Dermis blood vessel endothelial cell (primary cell): Measurements from ENCODE around the gene ABCA6. TPM values are rescaled to one million over a fixed set of nuclear protein-coding genes. Genes with fewer than 3 reads are reported as not detected.
"Not testable (repeated sequence)": the region's sequence is repeated elsewhere in the genome, so short reads cannot be mapped to it uniquely, and the experiment has no call there.

Source experiments
- DNase-seq: peaks from one replicate; pipeline ENCODE4 v3.0.0; 2010
- total RNA-seq: library from RNA; depleted of rRNA; stranded (reverse); fragments of >200 nt; gene quantifications from 2 replicates; pipeline ENCODE4 v1.2.3, GENCODE V29; 2014

Gene ABCA6
- total RNA-seq, 1 donor from 2014 or later, result 15.7 TPM

DNA sequence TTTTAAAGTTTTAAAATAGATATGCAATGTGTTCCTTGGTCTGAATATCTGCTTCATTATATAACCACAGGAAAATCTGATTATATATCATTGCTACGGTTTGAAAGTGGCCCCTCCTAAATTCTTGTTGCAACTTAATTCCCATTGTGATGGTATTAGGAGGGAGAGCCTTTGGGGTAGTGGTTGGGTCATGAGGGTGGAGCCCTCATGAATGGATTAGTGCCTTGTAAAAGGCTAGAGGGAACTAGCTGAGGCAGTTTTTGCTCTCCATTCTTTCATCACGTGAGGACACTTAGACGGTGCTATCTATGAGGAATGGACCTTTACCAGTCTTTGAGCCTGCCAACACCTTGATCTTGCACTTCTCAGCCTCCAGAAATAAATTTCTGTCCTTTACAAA lies 7.6 kb downstream of the ABCA6 start:
- no peak for DNase-seq

DNA sequence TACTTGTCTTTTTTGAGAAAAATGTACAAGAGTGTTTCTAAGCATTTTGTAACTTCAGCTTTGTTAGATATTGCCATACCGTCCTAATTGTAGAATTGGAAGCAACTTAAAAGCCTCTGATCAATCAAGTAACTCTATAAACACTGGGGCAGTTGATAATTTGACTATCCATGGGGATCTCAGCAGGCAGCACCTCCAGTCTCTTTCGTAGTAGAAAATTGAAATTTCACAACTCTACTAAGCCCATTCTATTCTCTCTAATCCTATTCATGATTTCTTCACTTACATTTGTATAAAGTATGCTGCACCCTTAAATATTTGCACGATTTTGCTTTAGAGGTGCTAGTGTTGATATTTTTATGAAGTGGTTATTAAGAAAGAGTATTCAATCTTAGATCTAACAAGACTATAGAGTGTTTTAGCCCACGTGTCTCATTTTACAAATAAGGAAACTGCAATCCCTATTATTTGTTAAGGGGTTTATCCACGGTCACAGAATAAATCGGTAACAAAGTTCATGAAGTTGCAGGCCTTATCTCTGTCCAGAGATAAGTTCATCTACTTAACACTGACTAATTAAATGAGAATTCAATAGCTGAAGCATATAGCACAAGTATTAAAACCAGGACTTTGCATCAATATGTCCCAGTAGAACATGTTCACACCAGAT lies 10.9 kb downstream of the ABCA6 start:
- no peak for DNase-seq

DNA sequence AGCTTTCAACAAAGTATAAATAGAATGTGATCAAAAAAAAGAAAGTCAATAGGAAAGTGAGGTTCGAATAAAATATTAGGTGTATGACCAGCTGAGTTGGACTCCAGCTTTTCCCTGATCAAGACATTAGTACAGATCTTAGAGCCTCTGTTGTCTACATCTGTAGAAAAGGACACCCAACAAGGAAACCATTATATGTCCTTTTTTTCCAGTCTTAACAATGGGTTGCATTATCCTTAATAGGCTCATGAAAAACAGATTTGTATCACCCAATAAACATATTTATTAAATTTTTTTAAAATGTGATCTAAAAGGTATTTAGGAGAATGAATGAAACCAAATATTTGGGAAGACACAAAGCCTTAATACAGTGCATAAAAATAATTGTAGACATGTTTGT lies 18.1 kb downstream of the ABCA6 start:
- no peak for DNase-seq

DNA sequence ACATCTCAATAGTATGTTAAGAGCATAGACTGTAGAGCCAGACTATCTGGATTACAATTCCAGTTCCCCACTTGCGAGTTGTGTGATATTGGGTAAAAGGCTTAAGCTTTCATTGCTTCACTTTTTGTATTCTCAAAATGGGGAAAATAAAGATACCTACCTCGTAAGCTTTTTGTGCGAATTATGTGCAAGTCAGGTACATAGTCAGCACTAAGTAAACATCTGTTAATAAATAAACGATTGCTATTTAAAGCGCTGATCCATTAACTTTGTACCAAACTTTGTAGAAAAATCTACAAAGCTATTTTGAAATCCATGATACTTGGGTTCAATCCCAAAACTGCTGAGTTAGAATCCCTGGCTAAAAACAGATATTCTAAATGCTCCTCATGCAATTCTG lies 19.6 kb downstream of the ABCA6 start:
- no peak for DNase-seq

DNA sequence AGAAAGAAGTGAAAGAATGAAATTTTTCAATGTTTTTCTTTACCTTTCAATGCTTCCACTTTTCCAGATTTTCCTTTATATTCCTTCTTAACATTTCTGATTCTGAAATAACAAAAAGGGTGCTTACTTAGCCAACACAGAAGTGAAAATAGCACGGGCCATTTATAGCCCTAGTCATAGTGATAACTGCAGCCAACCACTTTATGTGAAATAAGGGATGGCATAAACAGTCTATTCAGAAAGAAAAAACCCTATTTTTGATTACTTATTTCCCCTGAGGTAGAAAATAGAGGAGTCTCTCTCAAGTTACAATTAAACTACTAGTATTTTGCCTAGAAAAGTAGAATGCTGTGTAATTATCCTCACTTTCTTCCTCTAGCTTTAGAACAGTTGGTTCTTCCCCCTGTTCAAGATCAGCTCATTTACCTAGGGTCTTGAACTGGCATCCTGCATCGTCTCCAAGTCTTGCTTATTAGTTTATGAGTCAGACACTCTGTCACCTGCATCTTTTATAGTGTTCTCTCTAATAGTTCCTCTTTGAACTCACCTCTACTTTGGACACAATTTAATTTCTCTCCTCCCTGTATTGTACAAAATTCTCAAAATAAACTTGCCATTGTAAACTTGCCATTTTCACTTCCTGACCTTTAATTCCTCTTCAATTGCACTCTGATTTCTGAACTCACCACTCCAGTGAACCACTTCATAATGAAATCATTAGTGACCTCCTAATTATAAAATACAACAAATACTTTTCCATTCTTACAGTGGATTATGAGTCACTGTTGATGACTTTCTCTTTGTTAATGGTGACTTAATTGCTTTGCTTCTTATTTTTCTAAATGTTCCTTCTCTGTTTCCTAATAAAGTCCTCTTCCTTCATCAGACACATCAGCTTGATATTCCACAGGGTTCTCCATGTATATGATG lies 23.6 kb downstream of the ABCA6 start:
- peak; percentile 19 for DNase-seq

DNA sequence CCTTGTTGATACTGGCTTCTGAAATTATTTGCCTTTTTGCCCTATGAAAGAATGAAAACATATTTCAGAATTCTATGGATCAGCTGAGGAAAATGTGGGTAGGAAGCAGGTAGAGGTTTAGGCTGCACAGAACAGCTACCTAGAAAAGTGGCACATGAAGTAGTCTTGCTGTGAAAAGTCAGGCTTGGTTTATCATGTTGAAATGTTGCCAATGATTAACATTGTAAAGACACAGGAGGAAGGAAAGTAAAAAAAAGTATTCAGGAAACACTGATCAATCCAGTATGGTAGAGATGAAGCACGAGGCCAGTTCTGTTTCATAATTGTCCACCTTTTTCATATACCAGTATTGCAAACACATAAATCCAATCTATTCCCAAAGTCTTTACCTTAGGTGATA lies 29.9 kb downstream of the ABCA6 start:
- DNase-seq, result peak; percentile 17

DNA sequence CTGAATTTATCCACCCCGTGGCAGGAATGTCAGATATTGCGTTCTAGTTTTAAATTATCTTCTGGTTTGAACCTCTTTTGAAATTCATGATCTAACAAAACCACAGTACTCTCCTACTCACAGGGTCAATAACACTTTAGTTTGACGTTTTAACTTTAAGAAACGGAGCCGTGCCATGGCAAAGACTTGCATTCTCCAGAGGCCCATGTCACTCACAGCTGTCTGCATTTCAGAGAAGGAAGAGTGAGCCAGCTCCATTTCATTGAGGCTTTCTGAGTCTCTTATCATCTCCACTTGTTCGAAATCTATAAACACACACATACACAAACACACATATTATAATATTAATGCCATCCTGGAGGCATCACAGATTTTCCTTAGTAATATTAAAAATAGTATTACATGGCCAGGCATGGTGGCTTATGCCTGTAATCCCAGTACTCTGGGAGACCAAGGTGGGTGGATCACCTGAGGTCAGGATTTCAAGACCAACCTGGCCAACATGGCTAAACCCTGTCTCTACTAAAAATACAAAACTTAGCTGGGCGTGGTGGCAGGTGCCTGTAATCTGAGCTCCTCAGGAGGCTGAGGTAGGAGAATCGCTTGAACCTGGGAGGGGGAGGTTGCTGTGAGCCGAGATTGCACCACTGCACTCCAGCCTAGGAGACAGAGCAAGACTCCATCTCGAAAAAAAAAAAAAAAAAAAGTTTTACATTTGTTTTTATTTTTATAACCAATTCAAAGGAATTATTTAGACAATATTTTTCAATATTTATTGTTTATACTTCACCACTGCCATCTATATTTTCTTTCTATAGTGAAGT lies 35.6 kb downstream of the ABCA6 start:
- DNase-seq, result no peak

DNA sequence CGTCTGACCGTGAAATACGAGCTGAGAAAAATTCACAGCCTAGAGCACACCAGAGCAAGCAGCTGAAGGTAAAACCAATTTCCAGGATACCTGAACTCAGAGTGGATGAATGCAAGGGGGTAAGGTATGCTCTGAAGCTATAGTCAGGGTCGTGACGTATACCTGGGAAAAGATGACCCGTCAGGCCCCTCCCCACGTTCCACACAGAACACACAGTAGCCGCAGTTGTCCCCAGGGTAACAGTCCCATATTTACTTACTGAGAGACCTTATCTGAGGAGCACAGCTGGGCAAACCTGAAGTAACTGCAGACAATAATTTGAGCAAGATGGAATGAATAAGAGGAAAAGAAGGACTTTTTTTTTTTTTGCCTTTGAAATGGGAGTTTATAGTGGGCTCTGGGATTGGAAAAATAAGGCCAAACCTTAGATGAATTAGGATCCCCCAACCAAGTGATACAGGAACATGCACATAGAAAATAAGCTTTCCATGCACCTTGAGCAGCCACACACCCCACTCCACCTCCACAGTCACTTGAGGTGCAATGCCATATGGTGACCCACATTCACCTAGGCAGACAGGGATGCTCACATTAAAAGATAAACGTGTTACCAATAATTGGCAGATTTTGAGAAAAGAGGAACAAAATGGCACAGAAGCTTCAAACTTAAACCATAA lies 38.0 kb downstream of the ABCA6 start:
- no peak for DNase-seq

DNA sequence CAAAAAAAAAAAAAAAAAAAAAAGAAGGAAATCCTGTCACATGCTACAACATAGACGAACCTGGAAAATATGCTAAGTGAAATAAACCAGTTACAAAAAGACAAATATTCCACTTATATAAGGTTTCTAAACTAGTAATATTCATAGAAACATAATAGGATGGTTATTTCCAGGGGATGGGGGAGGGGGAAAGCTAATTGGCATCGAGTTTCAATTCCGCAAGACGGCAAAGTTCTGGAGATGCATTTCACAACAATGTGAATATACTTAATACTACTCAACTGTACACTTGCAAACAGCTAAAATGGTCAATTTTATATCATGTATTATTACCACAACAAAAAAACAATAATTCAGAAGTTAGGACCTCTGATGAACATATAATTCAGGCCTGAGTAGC lies 43.1 kb downstream of the ABCA6 start:
- no peak for DNase-seq

DNA sequence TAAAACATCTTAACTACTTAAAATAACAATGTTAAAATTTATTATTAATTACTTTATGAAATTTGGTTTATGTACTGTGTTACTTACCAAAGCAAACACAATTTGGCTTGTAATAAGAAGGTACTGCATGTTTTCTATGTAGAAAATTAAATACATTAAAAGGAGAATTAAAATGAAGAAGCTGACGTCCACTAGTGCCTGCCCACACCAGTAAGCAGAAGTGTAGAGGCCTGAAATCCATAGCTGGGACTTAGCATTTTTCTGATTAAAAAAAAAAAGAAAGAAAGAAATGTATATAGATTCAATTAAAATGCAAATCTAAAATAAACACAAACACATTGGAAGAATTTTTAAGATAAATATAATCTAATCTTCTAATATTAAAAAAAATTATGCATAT lies 45.2 kb downstream of the ABCA6 start:
- no peak for DNase-seq

DNA sequence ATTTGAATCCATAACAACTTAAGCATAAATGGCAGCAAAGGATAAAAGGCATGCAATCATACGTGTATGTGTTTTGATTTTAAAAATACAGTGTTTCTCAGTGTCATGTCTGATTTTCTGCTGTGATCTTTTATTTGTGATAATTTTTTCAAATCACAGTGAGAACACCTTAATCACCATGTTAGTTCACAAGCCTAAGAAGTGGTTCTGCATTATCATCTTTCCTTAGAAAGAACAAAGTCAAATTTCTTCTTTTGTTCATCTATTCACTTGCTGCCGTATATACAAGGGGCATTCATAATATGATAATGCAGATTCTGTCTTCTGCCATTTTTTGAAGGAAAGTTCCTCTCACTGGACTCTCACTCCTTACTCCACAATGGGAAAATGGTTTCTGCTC lies 47.7 kb downstream of the ABCA6 start:
- DNase-seq, result no peak

DNA sequence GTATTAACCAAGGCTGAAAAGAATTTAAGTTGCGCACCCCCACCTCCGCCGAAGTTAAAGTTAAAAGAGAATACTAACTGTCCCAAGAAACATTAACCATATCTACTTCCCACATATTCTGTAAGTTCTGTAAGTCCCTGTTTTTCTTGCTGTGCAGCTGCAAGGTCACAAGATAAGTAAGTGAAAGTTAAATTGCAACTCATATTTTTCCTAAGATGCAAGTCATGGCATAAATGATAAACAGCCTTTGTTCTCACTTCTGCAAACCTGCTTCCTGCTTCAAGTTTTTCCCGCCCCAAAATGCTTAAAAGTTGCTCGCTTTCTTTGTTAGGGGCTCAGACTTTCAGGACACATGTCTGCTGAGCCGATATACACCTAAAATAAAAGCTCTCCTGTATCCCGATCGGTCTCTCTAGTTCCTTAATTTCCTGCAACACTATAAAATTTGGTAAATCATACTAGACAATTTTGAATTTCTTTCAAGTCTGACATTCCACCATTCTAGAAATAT lies 48.4 kb downstream of the ABCA6 start:
- DNase-seq, result peak; percentile 47

DNA sequence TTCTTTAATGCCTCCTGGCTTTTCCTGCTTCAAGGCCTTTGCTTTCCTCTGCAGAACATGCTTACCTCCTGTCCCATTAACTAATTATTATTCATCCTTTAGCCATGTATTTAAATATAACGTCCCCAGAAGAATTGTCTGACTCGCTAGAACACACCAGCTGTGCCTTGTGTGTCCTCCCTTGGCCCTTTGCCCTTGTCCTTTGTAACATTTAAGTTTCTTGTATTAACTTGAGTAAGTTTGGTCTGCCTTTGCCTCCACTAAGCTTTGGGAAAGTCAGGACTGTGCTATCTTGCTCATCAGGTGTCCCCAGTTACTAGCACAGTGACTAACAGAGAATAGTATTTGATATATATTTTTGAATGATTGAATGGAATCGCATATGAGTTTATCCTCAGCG lies 51.3 kb downstream of the ABCA6 start:
- DNase-seq, result no peak

DNA sequence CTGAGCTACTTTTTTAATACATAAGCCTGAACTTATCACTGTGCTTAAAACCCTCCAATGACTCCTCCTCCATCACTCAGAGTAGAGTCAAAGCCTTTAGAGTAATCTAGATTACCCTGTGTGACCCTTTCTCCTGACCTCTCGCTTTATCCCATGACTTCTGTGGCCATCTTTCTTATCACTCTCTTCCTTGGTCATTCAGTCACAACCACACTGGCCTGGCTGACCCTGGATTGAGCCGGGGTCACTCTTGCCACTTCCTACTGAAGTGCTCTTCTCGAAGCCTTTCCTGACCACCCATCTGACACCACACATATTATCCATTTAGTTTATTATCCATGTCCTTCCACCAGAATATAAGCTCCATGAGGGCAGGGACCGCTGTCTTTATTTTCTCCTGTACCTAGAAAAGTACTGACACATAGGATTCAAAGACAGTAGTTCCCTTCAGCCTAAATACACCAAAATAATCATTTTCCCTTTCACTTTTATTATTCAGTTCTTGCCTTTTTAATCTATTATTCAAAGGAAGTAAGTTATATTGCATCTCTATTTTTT lies 53.0 kb downstream of the ABCA6 start:
- DNase-seq, result no peak

DNA sequence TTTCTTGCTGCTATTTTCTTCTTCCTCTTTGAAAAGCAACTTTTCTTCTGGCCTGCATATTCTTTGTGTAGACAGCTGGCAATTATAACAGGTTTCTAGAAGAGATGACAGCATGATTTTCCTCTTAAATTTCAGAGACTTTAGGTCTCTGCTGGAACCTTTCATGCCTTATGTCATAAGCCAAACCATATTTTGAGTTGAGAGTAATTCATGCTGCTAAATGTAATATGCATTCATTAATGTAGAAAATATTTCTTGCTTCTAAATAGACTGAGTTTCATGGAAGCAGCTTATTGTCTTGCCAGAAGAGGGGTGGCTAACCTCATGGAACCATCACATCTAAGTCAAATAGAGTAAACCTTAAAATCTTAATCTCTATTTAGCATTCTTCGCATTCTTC lies 55.1 kb downstream of the ABCA6 start:
- no peak for DNase-seq

DNA sequence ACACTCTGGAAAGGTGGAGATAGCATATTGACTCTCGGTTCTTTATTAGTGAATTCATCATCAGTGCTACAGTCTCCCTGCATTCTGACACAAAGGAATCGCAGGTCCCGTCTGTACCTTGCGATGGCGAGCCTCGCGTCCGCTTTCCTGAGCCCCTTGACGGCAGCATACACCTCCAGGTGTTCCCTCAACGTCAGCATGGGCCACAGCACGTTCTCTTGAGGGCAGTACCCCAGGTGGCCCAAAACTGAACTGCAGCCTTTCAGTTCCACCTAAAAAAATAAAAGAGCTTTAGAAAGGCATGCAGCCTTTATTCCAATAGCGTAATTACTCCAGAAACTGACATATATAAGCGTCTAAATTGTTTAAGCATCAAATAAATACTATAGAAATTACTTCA lies 56.8 kb downstream of the ABCA6 start:
- DNase-seq, result peak; percentile 29

DNA sequence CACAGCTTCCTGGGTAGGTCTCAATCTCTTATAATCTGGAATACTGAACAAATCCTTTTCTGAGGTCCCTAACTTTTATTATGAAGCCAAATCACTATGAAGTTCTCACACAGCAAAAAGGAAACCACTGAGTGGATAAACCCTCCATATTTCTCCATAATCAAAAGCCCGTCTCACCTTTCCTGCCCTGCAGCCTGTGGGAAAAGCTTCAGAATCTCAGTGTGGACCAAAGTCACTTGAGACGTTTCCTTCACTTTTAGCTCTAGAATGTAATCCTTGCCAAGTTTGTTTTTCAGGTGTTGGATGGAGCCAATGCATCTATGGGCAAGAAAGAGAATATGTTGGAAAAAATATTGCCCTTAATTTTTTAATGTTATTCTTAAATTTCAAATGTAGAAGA lies 59.0 kb downstream of the ABCA6 start:
- no peak for DNase-seq

DNA sequence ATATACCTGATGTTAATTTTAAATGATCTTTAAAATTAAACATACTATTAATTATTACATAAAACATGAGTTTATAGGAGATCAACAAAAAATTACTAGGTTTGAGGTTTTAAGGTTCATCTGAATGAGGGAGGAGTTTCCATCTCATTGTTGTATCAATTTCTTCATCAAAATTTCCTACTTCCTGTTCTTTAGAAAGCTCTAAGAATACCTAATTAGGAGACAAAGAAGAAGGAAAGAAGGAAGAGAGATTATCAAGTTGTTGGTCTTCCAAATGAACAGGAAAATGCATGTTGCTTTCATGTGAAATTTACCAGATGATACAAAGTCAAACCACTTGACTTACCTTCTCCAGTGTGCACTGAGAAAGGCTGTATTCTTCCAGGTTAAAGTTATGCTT lies 62.8 kb downstream of the ABCA6 start:
- no peak for DNase-seq

DNA sequence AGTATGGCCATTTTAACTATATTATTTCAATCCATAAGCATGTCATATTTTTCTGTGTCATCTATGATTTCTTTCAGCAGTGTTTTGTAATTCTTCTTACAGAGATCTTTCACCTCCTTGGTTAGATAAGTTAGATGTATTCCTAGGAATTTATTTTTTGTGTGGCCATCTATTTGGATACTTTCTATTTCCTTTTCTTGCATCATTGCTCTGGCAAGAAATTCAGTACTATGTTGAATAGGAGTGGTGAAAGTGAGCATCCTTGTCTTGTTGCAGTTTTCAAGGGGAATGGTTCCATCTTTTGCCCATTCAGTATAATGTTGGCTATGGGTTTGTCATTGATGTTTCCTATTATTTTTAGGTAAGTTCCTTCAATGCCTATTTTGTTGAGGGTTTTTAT lies 65.9 kb downstream of the ABCA6 start:
- no peak for DNase-seq

DNA sequence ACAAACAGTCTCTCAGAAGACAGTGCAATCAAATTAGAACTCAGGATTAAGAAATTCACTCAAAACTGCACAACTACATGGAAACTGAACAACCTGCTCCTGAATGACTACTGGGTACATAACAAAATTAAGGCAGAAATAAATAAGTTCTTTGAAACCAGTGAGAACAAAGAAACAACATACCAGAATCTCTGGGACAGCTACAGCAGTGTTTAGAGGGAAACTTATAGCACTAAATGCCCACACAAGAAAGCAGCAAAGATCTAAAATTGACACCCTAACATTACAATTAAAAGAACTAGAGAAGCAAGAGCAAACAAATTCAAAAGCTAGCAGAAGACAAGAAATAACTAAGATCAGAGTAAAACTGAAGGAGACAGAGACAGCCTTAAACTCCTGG lies 68.3 kb downstream of the ABCA6 start:
- not testable (repeated sequence) for DNase-seq

DNA sequence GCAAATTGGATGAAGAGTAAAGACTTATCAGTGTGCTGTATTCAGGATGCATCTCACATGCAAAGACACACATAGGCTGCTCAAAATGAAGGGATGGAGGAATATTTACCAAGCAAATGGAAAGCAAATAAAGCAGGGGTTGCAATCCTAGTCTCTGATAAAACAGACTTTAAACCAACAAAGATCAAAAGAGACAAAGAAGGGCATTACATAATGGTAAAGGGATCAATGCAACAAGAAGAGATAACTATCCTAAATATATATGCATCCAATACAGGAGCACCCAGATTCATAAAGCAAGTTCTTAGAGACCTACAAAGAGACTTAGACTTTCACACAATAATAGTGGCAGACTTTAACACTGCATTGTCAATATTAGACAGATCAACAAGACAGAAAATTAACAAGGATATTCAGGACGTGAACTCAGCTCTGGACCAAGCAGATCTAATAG lies 68.9 kb downstream of the ABCA6 start:
- not testable (repeated sequence) for DNase-seq

DNA sequence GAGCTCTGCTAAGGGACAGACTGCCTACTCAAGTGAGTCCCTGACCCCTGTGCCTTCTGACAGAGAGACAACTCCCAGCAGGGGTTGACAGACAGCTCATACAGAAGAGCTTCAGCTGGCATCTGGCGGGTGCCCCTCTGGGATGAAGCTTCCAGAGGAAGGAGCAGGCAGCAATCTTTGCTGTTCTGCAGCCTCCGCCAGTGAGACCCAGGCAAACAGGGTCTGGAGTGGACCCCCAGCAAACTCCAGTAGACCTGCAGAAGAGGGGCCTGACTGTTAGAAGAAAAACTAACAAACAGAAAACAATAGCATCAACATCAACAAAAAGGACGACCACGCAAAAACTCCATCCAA lies 70.5 kb downstream of the ABCA6 start:
- DNase-seq, result not testable (repeated sequence)
